ENCODE results near the gene PCDHAC2.

PCDHAC2 gene

GRCh38 chr5:140986117-140986521, 19.8 kb downstream of the PCDHAC2 start:
- DNase-seq (ENCODE audit: low read depth): no peak

- DNase-seq (ENCODE audit: low read depth): no peak
Measured at GRCh38 chr5:140988100-140988499, 21.8 kb downstream of the PCDHAC2 start.

- no peak for DNase-seq (ENCODE audit: low read depth)
Measured at GRCh38 chr5:140988608-140989007, 22.3 kb downstream of the PCDHAC2 start.

- no peak for DNase-seq (ENCODE audit: low read depth)
Measured at GRCh38 chr5:140989254-140990020, 23.2 kb downstream of the PCDHAC2 start.

GRCh38 chr5:140992828-140993227, 26.6 kb downstream of the PCDHAC2 start:
- DNase-seq (ENCODE audit: low read depth): no peak

- no peak for DNase-seq (ENCODE audit: low read depth)
Measured at GRCh38 chr5:140996060-140996459, 29.8 kb downstream of the PCDHAC2 start.

GRCh38 chr5:140998921-140999410, 32.7 kb downstream of the PCDHAC2 start:
- no peak for DNase-seq (ENCODE audit: low read depth)

- no peak for DNase-seq (ENCODE audit: low read depth)
Measured at GRCh38 chr5:141001446-141001843, 35.2 kb downstream of the PCDHAC2 start.

- DNase-seq (ENCODE audit: low read depth): no peak
Measured at GRCh38 chr5:141001844-141002604, 35.7 kb downstream of the PCDHAC2 start.

- DNase-seq (ENCODE audit: low read depth): no peak
Measured at GRCh38 chr5:141002605-141002965, 36.3 kb downstream of the PCDHAC2 start.

GRCh38 chr5:141003031-141003430, 36.8 kb downstream of the PCDHAC2 start:
- DNase-seq (ENCODE audit: low read depth): no peak

- no peak for DNase-seq (ENCODE audit: low read depth)
Measured at GRCh38 chr5:141003791-141004611, 37.7 kb downstream of the PCDHAC2 start.

GRCh38 chr5:141007791-141008190, 41.5 kb downstream of the PCDHAC2 start:
- no peak for DNase-seq (ENCODE audit: low read depth)

GRCh38 chr5:141010047-141010793, 43.9 kb downstream of the PCDHAC2 start:
- no peak for DNase-seq (ENCODE audit: low read depth)

GRCh38 chr5:141017943-141018342, 51.7 kb downstream of the PCDHAC2 start:
- no peak for DNase-seq (ENCODE audit: low read depth)

Data from activated T-helper 1 cell treated with Interleukin-2 at 50 U/mL for 16 hours (primary cell).